ENCODE data around the gene CORO2A.

DNA sequence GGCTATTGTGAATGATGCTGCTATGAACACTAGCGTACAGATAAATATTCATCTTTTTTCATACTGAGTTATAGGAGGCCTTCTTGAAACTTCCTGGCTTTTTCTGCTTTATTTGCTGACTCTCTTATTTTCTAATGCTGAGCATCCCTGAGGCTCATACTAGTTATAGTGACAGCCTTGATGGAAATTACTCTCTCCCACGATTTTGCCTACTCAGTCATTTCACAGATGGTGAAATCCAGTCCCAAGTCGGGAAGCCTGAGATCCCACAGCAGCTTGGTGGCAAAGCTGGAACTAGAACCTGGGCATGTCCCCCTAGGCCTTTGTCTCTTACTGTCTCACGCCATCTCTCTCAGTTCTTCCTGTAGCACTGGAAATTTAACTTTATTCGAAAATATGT, 113.5 kb downstream of the CORO2A start:
- TF ChIP-seq CTCF (conservative IDR thresholded peaks at IDR 0.05) (no peak), ZFX (IDR thresholded peaks at IDR 0.05) (no peak)
